GM23338 (cell line): Measurements from ENCODE around the gene KCNIP3. TPM values are rescaled to one million over a fixed set of nuclear protein-coding genes. Genes with fewer than 3 reads are reported as not detected.

ENCODE experiments used
- ATAC-seq: fragments of 200-7000 bp; cut with Tn5 transposase; 3 replicates; pipeline ENCODE4 v1.9.1; 2020
- DNase-seq: peaks from one replicate; pipeline ENCODE4 v3.0.0-alpha.2; 2015; ENCODE audit warnings: low spot score
- H2AFZ ChIP-seq: fragments of 200-600 bp; sonication (generic); 2 replicates; pipeline ENCODE4 v1.8.0; 2016; ENCODE audit warnings: antibody characterized with exemption, mild to moderate bottlenecking, moderate library complexity
- H3F3A ChIP-seq: fragments of 200-600 bp; sonication (generic); replicated peaks from 2 replicates; pipeline ENCODE4 v1.8.0; 2017; ENCODE audit warnings: antibody characterized with exemption, mixed run types, low read depth
- H3K27ac ChIP-seq: fragments of 200-600 bp; sonication (generic); 2 replicates; pipeline ENCODE4 v1.6.1; 2016; ENCODE audit warnings: low read depth
- H3K27me3 ChIP-seq: fragments of 200-600 bp; sonication (generic); 2 replicates; pipeline ENCODE4 v1.8.0; 2016; ENCODE audit warnings: mild to moderate bottlenecking, mixed run types, moderate library complexity; ENCODE audit not compliant: insufficient read depth
- H3K36me3 ChIP-seq: fragments of 200-600 bp; sonication (generic); 2 replicates; pipeline ENCODE4 v1.8.0; 2016; ENCODE audit warnings: mild to moderate bottlenecking; ENCODE audit not compliant: insufficient read depth
- H3K4me1 ChIP-seq: fragments of 200-600 bp; sonication (generic); 2 replicates; pipeline ENCODE4 v1.8.0; 2016; ENCODE audit warnings: mild to moderate bottlenecking, moderate library complexity; ENCODE audit not compliant: insufficient read depth
- H3K4me2 ChIP-seq: fragments of 200-600 bp; sonication (generic); 2 replicates; pipeline ENCODE4 v1.7.1; 2017; ENCODE audit warnings: mixed run types
- H3K4me3 ChIP-seq: fragments of 200-600 bp; sonication (generic); 2 replicates; pipeline ENCODE4 v1.6.1; 2016; ENCODE audit warnings: mixed run types
- H3K79me2 ChIP-seq: fragments of 200-600 bp; sonication (generic); replicated peaks from 2 replicates; pipeline ENCODE4 v1.8.0; 2017; ENCODE audit warnings: mild to moderate bottlenecking; ENCODE audit not compliant: insufficient read depth
- H3K9me2 ChIP-seq: fragments of 200-600 bp; sonication (generic); 2 replicates; pipeline ENCODE4 v1.8.0; 2017; ENCODE audit not compliant: insufficient read depth
- H4K20me1 ChIP-seq: fragments of 200-600 bp; sonication (generic); replicated peaks from 2 replicates; pipeline ENCODE4 v1.8.0; 2017; ENCODE audit warnings: mild to moderate bottlenecking; ENCODE audit not compliant: insufficient read depth
- H3K27ac Mint-ChIP-seq: 2 replicates; pipeline ENCODE4 v1.8.0; 2020; ENCODE audit warnings: inconsistent platforms, mild to moderate bottlenecking, moderate library complexity, mixed read lengths
- H3K27me3 Mint-ChIP-seq: 3 replicates; pipeline ENCODE4 v1.8.0; 2022; ENCODE audit warnings: low read depth, mild to moderate bottlenecking, moderate library complexity, mixed read lengths, inconsistent platforms; ENCODE audit not compliant: insufficient read depth, poor library complexity
- H3K36me3 Mint-ChIP-seq: 3 replicates; pipeline ENCODE4 v1.8.0; 2021; ENCODE audit warnings: low read depth, mild to moderate bottlenecking, inconsistent platforms, moderate library complexity, mixed read lengths
- H3K4me1 Mint-ChIP-seq: 3 replicates; pipeline ENCODE4 v1.8.0; 2020; ENCODE audit warnings: mild to moderate bottlenecking, inconsistent platforms, mixed read lengths
- H3K4me3 Mint-ChIP-seq: 3 replicates; pipeline ENCODE4 v1.8.0; 2021; ENCODE audit warnings: moderate library complexity, mild to moderate bottlenecking, inconsistent platforms, mixed read lengths
- H3K9me3 Mint-ChIP-seq: 3 replicates; pipeline ENCODE4 v1.8.0; 2020; ENCODE audit warnings: moderate library complexity, mild to moderate bottlenecking, inconsistent platforms, mixed read lengths
- CREB1 ChIP-seq: fragments of 250-450 bp; sonication (Bioruptor Pico); IDR thresholded peaks from 2 replicates; pipeline ENCODE4 v1.5.0; 2020; ENCODE audit warnings: low read depth, mild to moderate bottlenecking, moderate library complexity
- EZH2 ChIP-seq: fragments of 200-600 bp; sonication (generic); IDR thresholded peaks from one replicate; pipeline ENCODE4 v1.8.0; 2017; ENCODE audit warnings: antibody characterized with exemption, mild to moderate bottlenecking, low read depth; ENCODE audit not compliant: unreplicated experiment
- EZH2phosphoT487 ChIP-seq: fragments of 200-600 bp; sonication (generic); IDR thresholded peaks from one replicate; pipeline ENCODE4 v1.8.1; 2018; ENCODE audit warnings: antibody characterized with exemption; ENCODE audit not compliant: unreplicated experiment
- JUNB ChIP-seq: IDR thresholded peaks from one replicate; pipeline ENCODE4 v1.6.1; 2016; ENCODE audit warnings: antibody characterized with exemption; ENCODE audit not compliant: unreplicated experiment
- NANOG ChIP-seq: IDR thresholded peaks from 2 replicates; pipeline ENCODE4 v1.6.1; 2016; ENCODE audit warnings: antibody characterized with exemption, borderline replicate concordance
- POLR2AphosphoS5 ChIP-seq: IDR thresholded peaks from 2 replicates; pipeline ENCODE4 v1.6.1; 2016; ENCODE audit warnings: antibody characterized with exemption, low read depth
- STAT1 ChIP-seq: IDR thresholded peaks from one replicate; pipeline ENCODE4 v1.6.1; 2016; ENCODE audit warnings: antibody characterized with exemption; ENCODE audit not compliant: unreplicated experiment
- ZNF114 ChIP-seq: fragments of 250-450 bp; sonication (Bioruptor Pico); IDR thresholded peaks from 2 replicates; pipeline ENCODE4 v1.5.0; 2020; ENCODE audit warnings: mild to moderate bottlenecking, moderate library complexity
- ZNF331 ChIP-seq: fragments of 250-450 bp; sonication (Bioruptor Pico); IDR thresholded peaks from 2 replicates; pipeline ENCODE4 v1.5.0; 2020; ENCODE audit warnings: low read depth, mild to moderate bottlenecking, moderate library complexity
- polyA plus RNA-seq: library from polyadenylated mRNA; unstranded; fragments of >200 nt; fragmentation: Nextera tagmentation; extraction: Ambion mirVana; gene quantifications from 2 replicates; pipeline ENCODE4 v1.2.1, GENCODE V29; 2016
- total RNA-seq: library from RNA; depleted of rRNA; stranded (reverse); fragments of >200 nt; shearing (Covaris generic); gene quantifications from 2 replicates; pipeline ENCODE4 v1.2.3, GENCODE V29; 2014
- TF ChIP-seq, protein P1 (sequence below), 2 experiments: fragments of 200-600 bp in 1 of 2; sonication (generic) in 1 of 2; conservative IDR thresholded peaks; 2 replicates each; pipeline versions ENCODE4 v1.5.1 to v1.6.1; 2016 to 2017; ENCODE audit warnings: antibody characterized with exemption in 2 of 2, low read depth in 2 of 2, mild to moderate bottlenecking in 2 of 2, moderate library complexity in 1 of 2
- TF ChIP-seq, protein P2 (sequence below): fragments of 250-450 bp; sonication (Bioruptor Pico); IDR thresholded peaks from 2 replicates; pipeline ENCODE4 v1.5.0; 2020; ENCODE audit warnings: mild to moderate bottlenecking, moderate library complexity
- TF ChIP-seq, protein P3 (sequence below): IDR thresholded peaks from one replicate; pipeline ENCODE4 v1.6.1; 2018; ENCODE audit warnings: antibody characterized with exemption; ENCODE audit not compliant: unreplicated experiment

The KCNIP3 gene
- total and polyA plus RNA-seq, 2 experiments from 2014 or later, result 0.32 to 0.83 TPM

DNA sequence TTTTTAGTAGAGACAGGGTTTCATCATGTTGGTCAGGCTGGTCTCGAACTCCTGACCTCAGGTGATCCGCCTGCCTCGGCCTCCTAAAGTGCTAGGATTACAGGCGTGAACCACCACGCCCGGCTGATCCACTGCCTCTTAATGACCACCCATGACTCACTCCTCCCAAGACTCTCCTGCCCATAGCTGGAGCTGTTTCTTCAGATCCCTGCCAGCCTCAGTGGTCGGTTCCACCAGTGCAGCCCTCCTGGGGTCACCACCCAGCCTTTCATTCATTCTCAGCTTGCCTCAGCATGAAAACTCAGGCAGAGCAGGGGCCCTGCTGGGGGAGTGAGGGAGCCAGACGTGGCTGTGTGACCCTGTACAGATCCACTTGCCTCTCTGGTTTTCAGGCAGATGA, 12.5 kb downstream of the KCNIP3 start:
- no peaks in the 10 kb centered on the region for H3K36me3 Mint-ChIP-seq
- no peak overlapping the region for H3K4me2 ChIP-seq
- no peak for ATAC-seq
- no peaks in the 10 kb centered on the region for H3K4me1 ChIP-seq
- no peaks in the 10 kb centered on the region for H3K36me3 ChIP-seq
- no peak for DNase-seq
- H4K20me1 ChIP-seq, result no peaks in the 10 kb centered on the region
- H3K9me2 ChIP-seq, result no peaks in the 10 kb centered on the region
- H3K27me3 Mint-ChIP-seq, result peaks cover 19% of the 10 kb centered on the region
- no peaks in the 10 kb centered on the region for H3F3A ChIP-seq
- no peak overlapping the region for H3K4me3 Mint-ChIP-seq
- no peak overlapping the region for H3K27ac ChIP-seq
- H3K4me1 Mint-ChIP-seq, result peaks cover 7% of the 10 kb centered on the region
- no peaks in the 10 kb centered on the region for H3K9me3 Mint-ChIP-seq
- H3K27ac Mint-ChIP-seq, result no peak overlapping the region
- H3K4me3 ChIP-seq, result no peak overlapping the region
- no peaks in the 10 kb centered on the region for H3K79me2 ChIP-seq
- TF ChIP-seq, protein P1, sequence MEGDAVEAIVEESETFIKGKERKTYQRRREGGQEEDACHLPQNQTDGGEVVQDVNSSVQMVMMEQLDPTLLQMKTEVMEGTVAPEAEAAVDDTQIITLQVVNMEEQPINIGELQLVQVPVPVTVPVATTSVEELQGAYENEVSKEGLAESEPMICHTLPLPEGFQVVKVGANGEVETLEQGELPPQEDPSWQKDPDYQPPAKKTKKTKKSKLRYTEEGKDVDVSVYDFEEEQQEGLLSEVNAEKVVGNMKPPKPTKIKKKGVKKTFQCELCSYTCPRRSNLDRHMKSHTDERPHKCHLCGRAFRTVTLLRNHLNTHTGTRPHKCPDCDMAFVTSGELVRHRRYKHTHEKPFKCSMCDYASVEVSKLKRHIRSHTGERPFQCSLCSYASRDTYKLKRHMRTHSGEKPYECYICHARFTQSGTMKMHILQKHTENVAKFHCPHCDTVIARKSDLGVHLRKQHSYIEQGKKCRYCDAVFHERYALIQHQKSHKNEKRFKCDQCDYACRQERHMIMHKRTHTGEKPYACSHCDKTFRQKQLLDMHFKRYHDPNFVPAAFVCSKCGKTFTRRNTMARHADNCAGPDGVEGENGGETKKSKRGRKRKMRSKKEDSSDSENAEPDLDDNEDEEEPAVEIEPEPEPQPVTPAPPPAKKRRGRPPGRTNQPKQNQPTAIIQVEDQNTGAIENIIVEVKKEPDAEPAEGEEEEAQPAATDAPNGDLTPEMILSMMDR (conservative IDR thresholded peaks at IDR 0.05; ENCODE audit: low read depth in 2 of 2), result no peak
- no peak for TF ChIP-seq EZH2
- no peaks in the 10 kb centered on the region for H3K27me3 ChIP-seq
- no peak overlapping the region for H2AFZ ChIP-seq

DNA sequence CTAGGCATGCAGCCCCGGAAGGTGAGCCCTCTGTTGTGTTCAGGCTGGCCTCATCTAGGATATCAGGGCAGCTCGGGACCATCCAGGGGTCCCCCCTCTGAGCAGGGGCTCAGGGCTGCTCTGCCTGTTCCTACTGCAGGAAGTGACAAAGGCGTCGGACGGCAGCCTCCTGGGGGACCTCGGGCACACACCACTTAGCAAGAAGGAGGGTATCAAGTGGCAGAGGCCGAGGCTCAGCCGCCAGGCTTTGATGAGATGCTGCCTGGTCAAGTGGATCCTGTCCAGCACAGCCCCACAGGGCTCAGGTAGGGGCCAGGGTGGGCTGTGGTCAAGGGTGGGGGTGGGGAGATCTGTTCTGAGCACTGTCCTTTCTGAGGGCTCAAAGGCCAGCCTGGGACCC, 13.1 kb downstream of the KCNIP3 start:
- Histone ChIP-seq H3K4me3 (no peak overlapping the region), H3K4me1 (no peaks in the 10 kb centered on the region), H3K36me3 (no peaks in the 10 kb centered on the region), H3K27me3 (no peaks in the 10 kb centered on the region), H3K27ac (no peak overlapping the region), H3K79me2 (no peaks in the 10 kb centered on the region), H3K9me2 (no peaks in the 10 kb centered on the region), H4K20me1 (no peaks in the 10 kb centered on the region), H2AFZ (no peak overlapping the region), H3F3A (no peaks in the 10 kb centered on the region), H3K4me2 (no peak overlapping the region)
- no peaks in the 10 kb centered on the region for H3K9me3 Mint-ChIP-seq
- no peak overlapping the region for H3K4me3 Mint-ChIP-seq
- H3K36me3 Mint-ChIP-seq, result no peaks in the 10 kb centered on the region
- H3K27ac Mint-ChIP-seq, result no peak overlapping the region
- peaks cover 10% of the 10 kb centered on the region for H3K4me1 Mint-ChIP-seq
- DNase-seq, result no peak
- ATAC-seq, result no peak
- peaks cover 22% of the 10 kb centered on the region for H3K27me3 Mint-ChIP-seq
- TF ChIP-seq ZNF114 (CRISPR knock-in tag) (no peak), EZH2 (no peak), ZNF331 (no peak), JUNB (no peak), POLR2AphosphoS5 (no peak), NANOG (no peak), STAT1 (no peak), EZH2phosphoT487 (no peak), CREB1 (CRISPR knock-in tag) (no peak)
- TF ChIP-seq, protein P2, sequence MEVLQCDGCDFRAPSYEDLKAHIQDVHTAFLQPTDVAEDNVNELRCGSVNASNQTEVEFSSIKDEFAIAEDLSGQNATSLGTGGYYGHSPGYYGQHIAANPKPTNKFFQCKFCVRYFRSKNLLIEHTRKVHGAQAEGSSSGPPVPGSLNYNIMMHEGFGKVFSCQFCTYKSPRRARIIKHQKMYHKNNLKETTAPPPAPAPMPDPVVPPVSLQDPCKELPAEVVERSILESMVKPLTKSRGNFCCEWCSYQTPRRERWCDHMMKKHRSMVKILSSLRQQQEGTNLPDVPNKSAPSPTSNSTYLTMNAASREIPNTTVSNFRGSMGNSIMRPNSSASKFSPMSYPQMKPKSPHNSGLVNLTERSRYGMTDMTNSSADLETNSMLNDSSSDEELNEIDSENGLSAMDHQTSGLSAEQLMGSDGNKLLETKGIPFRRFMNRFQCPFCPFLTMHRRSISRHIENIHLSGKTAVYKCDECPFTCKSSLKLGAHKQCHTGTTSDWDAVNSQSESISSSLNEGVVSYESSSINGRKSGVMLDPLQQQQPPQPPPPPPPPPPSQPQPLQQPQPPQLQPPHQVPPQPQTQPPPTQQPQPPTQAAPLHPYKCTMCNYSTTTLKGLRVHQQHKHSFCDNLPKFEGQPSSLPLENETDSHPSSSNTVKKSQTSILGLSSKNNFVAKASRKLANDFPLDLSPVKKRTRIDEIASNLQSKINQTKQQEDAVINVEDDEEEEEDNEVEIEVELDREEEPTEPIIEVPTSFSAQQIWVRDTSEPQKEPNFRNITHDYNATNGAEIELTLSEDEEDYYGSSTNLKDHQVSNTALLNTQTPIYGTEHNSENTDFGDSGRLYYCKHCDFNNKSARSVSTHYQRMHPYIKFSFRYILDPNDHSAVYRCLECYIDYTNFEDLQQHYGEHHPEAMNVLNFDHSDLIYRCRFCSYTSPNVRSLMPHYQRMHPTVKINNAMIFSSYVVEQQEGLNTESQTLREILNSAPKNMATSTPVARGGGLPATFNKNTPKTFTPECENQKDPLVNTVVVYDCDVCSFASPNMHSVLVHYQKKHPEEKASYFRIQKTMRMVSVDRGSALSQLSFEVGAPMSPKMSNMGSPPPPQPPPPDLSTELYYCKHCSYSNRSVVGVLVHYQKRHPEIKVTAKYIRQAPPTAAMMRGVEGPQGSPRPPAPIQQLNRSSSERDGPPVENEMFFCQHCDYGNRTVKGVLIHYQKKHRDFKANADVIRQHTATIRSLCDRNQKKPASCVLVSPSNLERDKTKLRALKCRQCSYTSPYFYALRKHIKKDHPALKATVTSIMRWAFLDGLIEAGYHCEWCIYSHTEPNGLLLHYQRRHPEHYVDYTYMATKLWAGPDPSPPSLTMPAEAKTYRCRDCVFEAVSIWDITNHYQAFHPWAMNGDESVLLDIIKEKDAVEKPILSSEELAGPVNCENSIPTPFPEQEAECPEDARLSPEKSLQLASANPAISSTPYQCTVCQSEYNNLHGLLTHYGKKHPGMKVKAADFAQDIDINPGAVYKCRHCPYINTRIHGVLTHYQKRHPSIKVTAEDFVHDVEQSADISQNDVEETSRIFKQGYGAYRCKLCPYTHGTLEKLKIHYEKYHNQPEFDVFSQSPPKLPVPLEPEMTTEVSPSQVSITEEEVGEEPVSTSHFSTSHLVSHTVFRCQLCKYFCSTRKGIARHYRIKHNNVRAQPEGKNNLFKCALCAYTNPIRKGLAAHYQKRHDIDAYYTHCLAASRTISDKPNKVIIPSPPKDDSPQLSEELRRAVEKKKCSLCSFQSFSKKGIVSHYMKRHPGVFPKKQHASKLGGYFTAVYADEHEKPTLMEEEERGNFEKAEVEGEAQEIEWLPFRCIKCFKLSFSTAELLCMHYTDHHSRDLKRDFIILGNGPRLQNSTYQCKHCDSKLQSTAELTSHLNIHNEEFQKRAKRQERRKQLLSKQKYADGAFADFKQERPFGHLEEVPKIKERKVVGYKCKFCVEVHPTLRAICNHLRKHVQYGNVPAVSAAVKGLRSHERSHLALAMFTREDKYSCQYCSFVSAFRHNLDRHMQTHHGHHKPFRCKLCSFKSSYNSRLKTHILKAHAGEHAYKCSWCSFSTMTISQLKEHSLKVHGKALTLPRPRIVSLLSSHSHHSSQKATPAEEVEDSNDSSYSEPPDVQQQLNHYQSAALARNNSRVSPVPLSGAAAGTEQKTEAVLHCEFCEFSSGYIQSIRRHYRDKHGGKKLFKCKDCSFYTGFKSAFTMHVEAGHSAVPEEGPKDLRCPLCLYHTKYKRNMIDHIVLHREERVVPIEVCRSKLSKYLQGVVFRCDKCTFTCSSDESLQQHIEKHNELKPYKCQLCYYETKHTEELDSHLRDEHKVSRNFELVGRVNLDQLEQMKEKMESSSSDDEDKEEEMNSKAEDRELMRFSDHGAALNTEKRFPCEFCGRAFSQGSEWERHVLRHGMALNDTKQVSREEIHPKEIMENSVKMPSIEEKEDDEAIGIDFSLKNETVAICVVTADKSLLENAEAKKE (CRISPR knock-in tag), result no peak
- TF ChIP-seq, protein P3, sequence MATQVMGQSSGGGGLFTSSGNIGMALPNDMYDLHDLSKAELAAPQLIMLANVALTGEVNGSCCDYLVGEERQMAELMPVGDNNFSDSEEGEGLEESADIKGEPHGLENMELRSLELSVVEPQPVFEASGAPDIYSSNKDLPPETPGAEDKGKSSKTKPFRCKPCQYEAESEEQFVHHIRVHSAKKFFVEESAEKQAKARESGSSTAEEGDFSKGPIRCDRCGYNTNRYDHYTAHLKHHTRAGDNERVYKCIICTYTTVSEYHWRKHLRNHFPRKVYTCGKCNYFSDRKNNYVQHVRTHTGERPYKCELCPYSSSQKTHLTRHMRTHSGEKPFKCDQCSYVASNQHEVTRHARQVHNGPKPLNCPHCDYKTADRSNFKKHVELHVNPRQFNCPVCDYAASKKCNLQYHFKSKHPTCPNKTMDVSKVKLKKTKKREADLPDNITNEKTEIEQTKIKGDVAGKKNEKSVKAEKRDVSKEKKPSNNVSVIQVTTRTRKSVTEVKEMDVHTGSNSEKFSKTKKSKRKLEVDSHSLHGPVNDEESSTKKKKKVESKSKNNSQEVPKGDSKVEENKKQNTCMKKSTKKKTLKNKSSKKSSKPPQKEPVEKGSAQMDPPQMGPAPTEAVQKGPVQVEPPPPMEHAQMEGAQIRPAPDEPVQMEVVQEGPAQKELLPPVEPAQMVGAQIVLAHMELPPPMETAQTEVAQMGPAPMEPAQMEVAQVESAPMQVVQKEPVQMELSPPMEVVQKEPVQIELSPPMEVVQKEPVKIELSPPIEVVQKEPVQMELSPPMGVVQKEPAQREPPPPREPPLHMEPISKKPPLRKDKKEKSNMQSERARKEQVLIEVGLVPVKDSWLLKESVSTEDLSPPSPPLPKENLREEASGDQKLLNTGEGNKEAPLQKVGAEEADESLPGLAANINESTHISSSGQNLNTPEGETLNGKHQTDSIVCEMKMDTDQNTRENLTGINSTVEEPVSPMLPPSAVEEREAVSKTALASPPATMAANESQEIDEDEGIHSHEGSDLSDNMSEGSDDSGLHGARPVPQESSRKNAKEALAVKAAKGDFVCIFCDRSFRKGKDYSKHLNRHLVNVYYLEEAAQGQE, result no peak
